Hepatocyte (in vitro differentiated cells): ENCODE measurements around the gene PPFIA2. TPM values are rescaled to one million over a fixed set of nuclear protein-coding genes. Genes with fewer than 3 reads are reported as not detected.

Source experiments
- DNase-seq: peaks from one replicate; pipeline ENCODE4 v3.0.0-alpha.2; 2016; ENCODE audit warnings: low spot score
- H2AFZ ChIP-seq: fragments of 200-600 bp; sonication (generic); 2 replicates; pipeline ENCODE4 v1.6.0; 2016; ENCODE audit warnings: antibody characterized with exemption, mild to moderate bottlenecking
- H3K27ac ChIP-seq: fragments of 200-600 bp; sonication (generic); 2 replicates; pipeline ENCODE4 v1.5.1; 2016; ENCODE audit warnings: mild to moderate bottlenecking
- H3K27me3 ChIP-seq: fragments of 200-600 bp; sonication (generic); 2 replicates; pipeline ENCODE4 v1.6.1; 2016
- H3K36me3 ChIP-seq: fragments of 200-600 bp; sonication (generic); replicated peaks from 2 replicates; pipeline ENCODE4 v1.5.1; 2016; ENCODE audit warnings: low read depth; ENCODE audit not compliant: insufficient read depth
- H3K4me1 ChIP-seq: fragments of 200-600 bp; sonication (generic); 2 replicates; pipeline ENCODE4 v1.5.1; 2016; ENCODE audit warnings: mild to moderate bottlenecking, moderate library complexity; ENCODE audit not compliant: insufficient read depth
- H3K4me2 ChIP-seq: fragments of 200-600 bp; sonication (generic); 2 replicates; pipeline ENCODE4 v1.6.0; 2016
- H3K4me3 ChIP-seq: fragments of 200-600 bp; sonication (generic); 2 replicates; pipeline ENCODE4 v1.5.1; 2016; ENCODE audit warnings: mild to moderate bottlenecking
- H3K79me2 ChIP-seq: fragments of 200-600 bp; sonication (generic); 2 replicates; pipeline ENCODE4 v1.6.0; 2017; ENCODE audit warnings: mild to moderate bottlenecking
- H3K9me2 ChIP-seq: fragments of 200-600 bp; sonication (generic); replicated peaks from 2 replicates; pipeline ENCODE4 v1.6.0; 2017; ENCODE audit warnings: mild to moderate bottlenecking; ENCODE audit not compliant: insufficient read depth
- H3K9me3 ChIP-seq: fragments of 200-600 bp; sonication (generic); 2 replicates; pipeline ENCODE4 v1.5.1; 2016; ENCODE audit warnings: low read depth, mild to moderate bottlenecking
- H4K20me1 ChIP-seq: fragments of 200-600 bp; sonication (generic); 2 replicates; pipeline ENCODE4 v1.6.0; 2016; ENCODE audit warnings: mild to moderate bottlenecking; ENCODE audit not compliant: insufficient read depth, poor library complexity, severe bottlenecking
- CTCF ChIP-seq: fragments of 200-600 bp; sonication (generic); IDR thresholded peaks from 2 replicates; pipeline ENCODE4 v1.5.1; 2016; ENCODE audit warnings: antibody characterized with exemption, mild to moderate bottlenecking; ENCODE audit not compliant: poor library complexity
- EZH2 ChIP-seq: fragments of 200-600 bp; sonication (generic); IDR thresholded peaks from 2 replicates; pipeline ENCODE4 v1.6.1; 2016; ENCODE audit warnings: antibody characterized with exemption, mild to moderate bottlenecking, borderline replicate concordance
- EZH2phosphoT487 ChIP-seq: fragments of 200-600 bp; sonication (generic); IDR thresholded peaks from one replicate; pipeline ENCODE4 v1.6.1; 2018; ENCODE audit warnings: antibody characterized with exemption, mild to moderate bottlenecking, low read depth, moderate library complexity; ENCODE audit not compliant: unreplicated experiment, severe bottlenecking
- WGBS: methylation state at CpG from one replicate; pipeline ENCODE4 v1.1.6; 2016; ENCODE audit warnings: low lambda C conversion rate; ENCODE audit errors: missing lambda C conversion rate; 5-methylcytosine and 5-hydroxymethylcytosine counted together
- polyA plus RNA-seq: library from polyadenylated mRNA; unstranded; fragments of >200 nt; fragmentation: Nextera tagmentation; extraction: Ambion mirVana; gene quantifications from 2 replicates; pipeline ENCODE4 v1.2.1, GENCODE V29; 2016
- total RNA-seq: library from RNA; depleted of rRNA; stranded (reverse); fragments of >200 nt; gene quantifications from 2 replicates; pipeline ENCODE4 v1.2.3, GENCODE V29; 2014

PPFIA2 gene
- total and polyA plus RNA-seq, 2 experiments from 2014 or later, result 1.2 TPM; not detected in 1

DNA sequence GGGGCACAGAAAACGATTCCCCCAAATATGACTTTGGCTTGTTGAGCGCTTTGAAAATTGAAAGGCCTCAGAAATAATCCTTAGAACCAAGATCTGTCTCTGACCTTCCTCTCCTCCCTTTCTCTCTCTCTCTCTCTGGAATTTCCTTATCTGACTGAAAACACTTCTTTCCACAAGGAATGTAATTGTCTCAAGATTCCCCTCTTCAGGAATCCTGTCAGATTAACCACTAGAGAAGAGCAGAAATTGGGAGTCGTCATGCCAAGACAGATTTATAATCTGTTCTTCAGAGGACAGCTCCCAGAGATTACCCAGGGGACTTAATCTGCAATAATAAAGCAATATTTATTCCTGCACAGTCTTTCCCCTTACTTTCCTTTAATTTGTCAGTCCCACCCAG, 363.7 kb downstream of the PPFIA2 start:
- H3K9me3 ChIP-seq, result no peaks in the 10 kb centered on the region
- H4K20me1 ChIP-seq, result no peaks in the 10 kb centered on the region
- WGBS, result 63% methylated on average over 3 of the region's 3 CpGs
- TF ChIP-seq EZH2phosphoT487 (no peak), EZH2 (no peak), CTCF (no peak)
- no peaks in the 10 kb centered on the region for H3K27me3 ChIP-seq
- no peaks in the 10 kb centered on the region for H3K4me1 ChIP-seq
- no peak overlapping the region for H2AFZ ChIP-seq
- no peak overlapping the region for H3K4me3 ChIP-seq
- no peaks in the 10 kb centered on the region for H3K79me2 ChIP-seq
- H3K36me3 ChIP-seq, result no peaks in the 10 kb centered on the region
- DNase-seq, result no peak
- H3K4me2 ChIP-seq, result no peak overlapping the region
- no peaks in the 10 kb centered on the region for H3K9me2 ChIP-seq
- no peak overlapping the region for H3K27ac ChIP-seq

DNA sequence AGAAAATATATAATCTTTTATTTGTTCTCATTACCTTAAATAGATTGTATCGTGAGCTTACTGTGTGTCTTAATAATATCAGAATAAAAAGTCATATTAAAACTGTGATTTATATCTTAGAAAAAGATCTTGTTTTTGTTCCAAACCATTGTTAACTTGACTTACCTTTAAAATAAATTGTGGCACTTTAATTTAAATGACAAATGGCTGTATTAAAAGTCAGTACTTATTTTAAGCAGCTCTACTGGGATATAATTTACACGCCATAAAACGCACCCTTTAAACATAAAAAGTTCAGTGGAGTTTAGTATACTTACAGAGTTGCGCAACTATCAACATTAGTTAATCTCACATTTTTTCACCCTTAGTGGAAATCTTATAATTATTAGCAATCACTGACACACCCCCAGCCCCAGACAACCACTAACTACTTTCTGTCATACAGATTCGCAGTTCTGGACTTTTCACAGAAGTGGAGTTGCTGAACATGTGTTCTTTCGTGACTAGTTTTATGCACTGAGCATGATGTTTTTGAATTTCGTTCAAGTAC, 369.5 kb downstream of the PPFIA2 start:
- Histone ChIP-seq H3K36me3 (no peaks in the 10 kb centered on the region), H2AFZ (no peak overlapping the region), H3K79me2 (no peaks in the 10 kb centered on the region), H3K9me2 (no peaks in the 10 kb centered on the region), H4K20me1 (no peaks in the 10 kb centered on the region), H3K9me3 (no peaks in the 10 kb centered on the region), H3K4me1 (no peaks in the 10 kb centered on the region), H3K4me3 (no peak overlapping the region), H3K4me2 (no peak overlapping the region), H3K27me3 (no peaks in the 10 kb centered on the region), H3K27ac (no peak overlapping the region)
- no peak for DNase-seq
- no peak for TF ChIP-seq EZH2
- TF ChIP-seq EZH2phosphoT487, result no peak
- TF ChIP-seq CTCF, result no peak
- WGBS, result 92% methylated on average over 7 of the region's 7 CpGs

GRCh38 chr12:81386101-81386500, 373.0 kb downstream of the PPFIA2 start:
- Histone ChIP-seq H3K4me3 (no peak overlapping the region), H2AFZ (no peak overlapping the region), H3K9me3 (no peaks in the 10 kb centered on the region), H3K9me2 (no peaks in the 10 kb centered on the region), H3K4me2 (no peak overlapping the region), H3K79me2 (no peaks in the 10 kb centered on the region), H4K20me1 (no peaks in the 10 kb centered on the region), H3K27me3 (no peaks in the 10 kb centered on the region), H3K4me1 (no peaks in the 10 kb centered on the region), H3K27ac (no peak overlapping the region), H3K36me3 (no peaks in the 10 kb centered on the region)
- TF ChIP-seq EZH2 (no peak), CTCF (no peak), EZH2phosphoT487 (no peak)
- no peak for DNase-seq
- 100% methylated on average over 1 of the region's 1 CpG for WGBS
